ENCODE results near the gene HSDL1. TPM values are rescaled to one million over a fixed set of nuclear protein-coding genes. Genes with fewer than 3 reads are reported as not detected.

HSDL1 gene
- total and polyA plus RNA-seq, 4 donors = 12.6 to 41.3 (median 16.7) TPM

GRCh38 chr16:84105301-84105815 lies 39.6 kb downstream of the HSDL1 start:
- no peak overlapping the region for H3K27ac ChIP-seq (ENCODE audit: low read depth in 1 of 2, low read length in 1 of 2)
- peaks cover 0 to 17% (median 0%) of the 10 kb centered on the region in 5 donors for H3K4me1 ChIP-seq (ENCODE audit: control insufficient read depth in 5 of 5, insufficient read depth in 5 of 5, low read length in 5 of 5)
- no peak overlapping the region for H3K4me3 ChIP-seq
- H3K36me3 ChIP-seq (ENCODE audit: control insufficient read depth in 4 of 4, insufficient read depth in 4 of 4, low read length in 4 of 4) = peaks cover 0 to 20% (median 8%) of the 10 kb centered on the region in 4 donors
- no peaks in the 10 kb centered on the region for H3K27me3 ChIP-seq (ENCODE audit: control insufficient read depth in 3 of 3, insufficient read depth in 3 of 3, low read length in 2 of 3)
- TF ChIP-seq, protein P1, sequence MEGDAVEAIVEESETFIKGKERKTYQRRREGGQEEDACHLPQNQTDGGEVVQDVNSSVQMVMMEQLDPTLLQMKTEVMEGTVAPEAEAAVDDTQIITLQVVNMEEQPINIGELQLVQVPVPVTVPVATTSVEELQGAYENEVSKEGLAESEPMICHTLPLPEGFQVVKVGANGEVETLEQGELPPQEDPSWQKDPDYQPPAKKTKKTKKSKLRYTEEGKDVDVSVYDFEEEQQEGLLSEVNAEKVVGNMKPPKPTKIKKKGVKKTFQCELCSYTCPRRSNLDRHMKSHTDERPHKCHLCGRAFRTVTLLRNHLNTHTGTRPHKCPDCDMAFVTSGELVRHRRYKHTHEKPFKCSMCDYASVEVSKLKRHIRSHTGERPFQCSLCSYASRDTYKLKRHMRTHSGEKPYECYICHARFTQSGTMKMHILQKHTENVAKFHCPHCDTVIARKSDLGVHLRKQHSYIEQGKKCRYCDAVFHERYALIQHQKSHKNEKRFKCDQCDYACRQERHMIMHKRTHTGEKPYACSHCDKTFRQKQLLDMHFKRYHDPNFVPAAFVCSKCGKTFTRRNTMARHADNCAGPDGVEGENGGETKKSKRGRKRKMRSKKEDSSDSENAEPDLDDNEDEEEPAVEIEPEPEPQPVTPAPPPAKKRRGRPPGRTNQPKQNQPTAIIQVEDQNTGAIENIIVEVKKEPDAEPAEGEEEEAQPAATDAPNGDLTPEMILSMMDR (IDR thresholded peaks at IDR 0.05; ENCODE audit: control extremely low read depth, extremely low read depth) = no peak
- no peaks in the 10 kb centered on the region for H3K9me3 ChIP-seq (ENCODE audit: control insufficient read depth in 4 of 4, insufficient read depth in 3 of 4, low read length in 3 of 4)
- DNase-seq = no peak
- ATAC-seq (ENCODE audit: insufficient read depth, low FRiP score) = no peak
- 82 to 87% methylated on average over 12 of the region's 12 CpGs for WGBS, 2 donors
- no peak overlapping the region for H3K9ac ChIP-seq (ENCODE audit: insufficient read depth in 1 of 2, low read length in 2 of 2)

- H3K9me3 ChIP-seq (ENCODE audit: control insufficient read depth in 4 of 4, insufficient read depth in 3 of 4, low read length in 3 of 4) = no peaks in the 10 kb centered on the region
- H3K27ac ChIP-seq (ENCODE audit: low read depth in 1 of 2, low read length in 1 of 2) = no peak overlapping the region
- 81 to 88% methylated on average over 3 of the region's 3 CpGs for WGBS, 2 donors
- no peak overlapping the region for H3K9ac ChIP-seq (ENCODE audit: insufficient read depth in 1 of 2, low read length in 2 of 2)
- H3K4me1 ChIP-seq (ENCODE audit: control insufficient read depth in 5 of 5, insufficient read depth in 5 of 5, low read length in 5 of 5) = peaks cover 0 to 13% (median 0%) of the 10 kb centered on the region in 5 donors
- DNase-seq (no peak), ATAC-seq (ENCODE audit: insufficient read depth, low FRiP score) (no peak)
- no peaks in the 10 kb centered on the region for H3K27me3 ChIP-seq (ENCODE audit: control insufficient read depth in 3 of 3, insufficient read depth in 3 of 3, low read length in 2 of 3)
- TF ChIP-seq, protein P1 (IDR thresholded peaks at IDR 0.05; ENCODE audit: control extremely low read depth, extremely low read depth) = no peak
- peaks cover 0 to 20% (median 10%) of the 10 kb centered on the region in 4 donors for H3K36me3 ChIP-seq (ENCODE audit: control insufficient read depth in 4 of 4, insufficient read depth in 4 of 4, low read length in 4 of 4)
- H3K4me3 ChIP-seq = no peak overlapping the region
Observed at GRCh38 chr16:84104231-84104630, 40.7 kb downstream of the HSDL1 start.

DNA sequence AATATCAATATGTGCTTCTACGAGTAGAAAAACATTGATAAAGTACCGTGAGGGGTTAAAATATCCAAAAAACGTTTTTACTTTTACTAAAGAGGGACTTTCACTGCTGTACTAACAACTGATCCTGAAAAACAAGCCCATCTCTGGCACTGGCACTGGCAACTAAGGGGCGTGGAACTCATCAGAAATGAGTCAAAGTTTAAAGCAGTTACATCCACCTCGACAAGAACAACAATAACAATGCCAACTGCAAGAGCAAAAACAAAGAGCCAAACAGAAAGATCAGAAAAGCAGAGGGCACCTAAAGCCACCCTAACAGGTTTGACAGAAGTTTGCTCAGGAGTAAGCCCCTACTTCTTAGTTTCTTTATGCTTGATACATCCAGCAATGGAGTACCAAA lies 41.3 kb downstream of the HSDL1 start:
- H3K27ac ChIP-seq (ENCODE audit: low read depth in 1 of 2, low read length in 1 of 2) = peak overlapping the region in 1 of 2 donors; percentile 49
- peaks cover 3 to 19% (median 10%) of the 10 kb centered on the region in 4 donors for H3K36me3 ChIP-seq (ENCODE audit: control insufficient read depth in 4 of 4, insufficient read depth in 4 of 4, low read length in 4 of 4)

More for the DNA sequence above, 41.3 kb downstream of the HSDL1 start:
- TF ChIP-seq, protein P1 (IDR thresholded peaks at IDR 0.05; ENCODE audit: control extremely low read depth, extremely low read depth) = no peak
- Histone ChIP-seq H3K27me3 (ENCODE audit: control insufficient read depth in 3 of 3, insufficient read depth in 3 of 3, low read length in 2 of 3) (no peaks in the 10 kb centered on the region), H3K4me3 (no peak overlapping the region), H3K4me1 (ENCODE audit: control insufficient read depth in 5 of 5, insufficient read depth in 5 of 5, low read length in 5 of 5) (peaks cover 0 to 8% (median 0%) of the 10 kb centered on the region in 5 donors), H3K9me3 (ENCODE audit: control insufficient read depth in 4 of 4, insufficient read depth in 3 of 4, low read length in 3 of 4) (no peaks in the 10 kb centered on the region), H3K9ac (ENCODE audit: insufficient read depth in 1 of 2, low read length in 2 of 2) (no peak overlapping the region)
- 57 to 83% methylated on average over 5 of the region's 5 CpGs for WGBS, 2 donors
- DNase-seq (no peak), ATAC-seq (ENCODE audit: insufficient read depth, low FRiP score) (no peak)

Measured in lung (tissue), 12 donors.